ENCODE measurements around the gene TTLL1.

GRCh38 chr22:43078522-43078921, 10.7 kb downstream of the TTLL1 start:
- TF ChIP-seq CTCF (IDR thresholded peaks at IDR 0.05) (no peak), POLR2AphosphoS5 (IDR thresholded peaks at IDR 0.05; ENCODE audit: insufficient read depth in 1 of 2, low read depth in 1 of 2) (no peak), POLR2A (IDR thresholded peaks at IDR 0.05) (no peak)

All from vagina (tissue), 2 donors.